H1 (cell line): ENCODE data around the gene CUBN. TPM values are rescaled to one million over a fixed set of nuclear protein-coding genes. Genes with fewer than 3 reads are reported as not detected.

ENCODE experiments used
- CTCF ChIA-PET: fragments of 300-600 bp; sonication (Branson Sonifier 250); formaldehyde crosslinking; loops from one replicate; lab custom pipeline; 2021; ENCODE audit not compliant: partially characterized antibody; lab: Charles Lee
- POLR2A ChIA-PET: fragments of 300-600 bp; sonication (Branson Sonifier 250); formaldehyde crosslinking; loops from one replicate; lab custom pipeline; 2021; ENCODE audit warnings: inconsistent platforms; ENCODE audit not compliant: partially characterized antibody; lab: Charles Lee
- DNase-seq, 2 experiments: peaks; one replicate each; pipeline versions ENCODE4 v3.0.0 to v3.0.0-alpha.2; 2010 to 2022; ENCODE audit warnings: low spot score in 2 of 2, low read depth in 1 of 2, mixed read lengths in 1 of 2
- FAIRE-seq: peaks from 2 replicates; lab custom pipeline; 2011; peaks lifted over from hg19 to GRCh38; lab: Jason Lieb, UNC
- H2AFZ ChIP-seq: 2 replicates; pipeline ENCODE4 v1.8.1; 2012; ENCODE audit warnings: low read length, inconsistent platforms
- H2AK5ac ChIP-seq: 2 replicates; pipeline ENCODE4 v1.6.1; 2013; ENCODE audit warnings: low read depth, low read length
- H2BK120ac ChIP-seq: replicated peaks from 2 replicates; pipeline ENCODE3; 2013; ENCODE audit warnings: low read depth, low read length, inconsistent platforms
- H2BK12ac ChIP-seq: 2 replicates; pipeline ENCODE4 v1.6.1; 2013; ENCODE audit warnings: low read depth, low read length
- H2BK15ac ChIP-seq: 2 replicates; pipeline ENCODE4 v1.6.1; 2013; ENCODE audit warnings: low read length
- H2BK20ac ChIP-seq: 2 replicates; pipeline ENCODE4 v1.6.1; 2013; ENCODE audit warnings: low read length
- H2BK5ac ChIP-seq: 2 replicates; pipeline ENCODE4 v1.6.1; 2013; ENCODE audit warnings: low read depth, low read length
- H3K14ac ChIP-seq: 2 replicates; pipeline ENCODE4 v1.6.1; 2013; ENCODE audit warnings: inconsistent platforms; ENCODE audit not compliant: insufficient read length
- H3K18ac ChIP-seq: 2 replicates; pipeline ENCODE4 v1.6.1; 2013; ENCODE audit warnings: low read length; ENCODE audit errors: extremely low read depth
- H3K23ac ChIP-seq: 2 replicates; pipeline ENCODE4 v1.6.1; 2013; ENCODE audit warnings: inconsistent platforms; ENCODE audit not compliant: insufficient read length
- H3K23me2 ChIP-seq: 2 replicates; pipeline ENCODE4 v1.6.1; 2013; ENCODE audit warnings: low read depth, low read length
- H3K27ac ChIP-seq: 2 replicates; pipeline ENCODE4 v1.6.1; 2011; ENCODE audit warnings: low read depth, low read length, inconsistent platforms
- H3K27me3 ChIP-seq, 4 experiments: replicated peaks in 1 of 4; 1 replicate in 1 of 4; 2 replicates in 3 of 4; pipeline versions ENCODE4 v1.6.1 to v1.8.1; 2011 to 2013; ENCODE audit warnings: low read length in 3 of 4, mild to moderate bottlenecking in 3 of 4, inconsistent platforms in 2 of 4, mixed read lengths in 2 of 4, moderate library complexity in 1 of 4; ENCODE audit not compliant: control insufficient read depth in 3 of 4, insufficient read depth in 3 of 4; ENCODE audit errors: extremely low read depth in 1 of 4
- H3K36me3 ChIP-seq, 4 experiments: 2 replicates each; pipeline versions ENCODE4 v1.6.1 to v1.8.1; 2011 to 2013; ENCODE audit warnings: mild to moderate bottlenecking in 4 of 4, low read length in 3 of 4, moderate library complexity in 2 of 4, control low read depth in 1 of 4, inconsistent platforms in 1 of 4; ENCODE audit not compliant: insufficient read depth in 4 of 4, control insufficient read depth in 2 of 4
- H3K4ac ChIP-seq: replicated peaks from 2 replicates; pipeline ENCODE3; 2013; ENCODE audit warnings: low read length, low read depth, mixed read lengths, inconsistent platforms; ENCODE audit not compliant: insufficient read length
- H3K4me1 ChIP-seq, 4 experiments: replicated peaks in 1 of 4; 1 replicate in 1 of 4; 2 replicates in 3 of 4; pipeline versions ENCODE4 v1.6.1 to v1.8.1; 2011 to 2013; ENCODE audit warnings: low read length in 3 of 4, inconsistent platforms in 2 of 4, mixed read lengths in 1 of 4; ENCODE audit not compliant: insufficient read depth in 4 of 4, control insufficient read depth in 3 of 4
- H3K4me2 ChIP-seq, 2 experiments: 2 replicates each; pipeline versions ENCODE4 v1.6.1 to v1.8.1; 2011 to 2013; ENCODE audit warnings: low read depth in 2 of 2, low read length in 2 of 2, control low read depth in 1 of 2, inconsistent platforms in 1 of 2, mild to moderate bottlenecking in 1 of 2; ENCODE audit not compliant: insufficient read depth in 1 of 2
- H3K4me3 ChIP-seq, 4 experiments: fragments of 200-600, 300-600 bp in 1 of 4; sonication (generic), shearing (Covaris generic), sonication (Bioruptor Twin) in 1 of 4; 2 replicates each; pipeline versions ENCODE4 v1.5.1 to v1.8.1; 2011 to 2016; ENCODE audit warnings: low read length in 4 of 4, low read depth in 3 of 4, control low read depth in 2 of 4, inconsistent platforms in 2 of 4, mild to moderate bottlenecking in 2 of 4, mixed read lengths in 1 of 4, moderate library complexity in 1 of 4; ENCODE audit not compliant: insufficient read depth in 2 of 4; ENCODE audit errors: extremely low read depth in 1 of 4
- H3K56ac ChIP-seq: replicated peaks from 2 replicates; pipeline ENCODE3; 2013; ENCODE audit warnings: low read depth, mild to moderate bottlenecking, mixed read lengths, low read length, inconsistent platforms; ENCODE audit not compliant: insufficient read length
- H3K79me1 ChIP-seq: 2 replicates; pipeline ENCODE4 v1.6.1; 2013; ENCODE audit warnings: low read depth, low read length, control low read depth
- H3K79me2 ChIP-seq, 2 experiments: 2 replicates each; pipeline versions ENCODE4 v1.6.1 to v1.8.1; 2012 to 2013; ENCODE audit warnings: low read length in 2 of 2, mild to moderate bottlenecking in 2 of 2, inconsistent platforms in 1 of 2; ENCODE audit not compliant: insufficient read depth in 2 of 2, control insufficient read depth in 1 of 2
- H3K9ac ChIP-seq, 4 experiments: replicated peaks in 1 of 4; 1 replicate in 1 of 4; 2 replicates in 3 of 4; pipeline versions ENCODE4 v1.6.1 to v1.8.1; 2011 to 2013; ENCODE audit warnings: low read depth in 3 of 4, low read length in 3 of 4, control low read depth in 2 of 4, mild to moderate bottlenecking in 2 of 4, moderate library complexity in 2 of 4, inconsistent platforms in 1 of 4; ENCODE audit errors: extremely low read depth in 1 of 4
- H3K9me3 ChIP-seq, 2 experiments: 2 replicates each; pipeline versions ENCODE4 v1.6.1 to v1.8.1; 2012 to 2013; ENCODE audit warnings: mild to moderate bottlenecking in 2 of 2, moderate library complexity in 2 of 2, control low read depth in 1 of 2, inconsistent platforms in 1 of 2, low read depth in 1 of 2, low read length in 1 of 2, mixed read lengths in 1 of 2; ENCODE audit not compliant: insufficient read depth in 2 of 2
- H4K20me1 ChIP-seq, 2 experiments: replicated peaks in 1 of 2; 2 replicates each; pipeline versions ENCODE3 to v1.8.1; 2011 to 2013; ENCODE audit warnings: inconsistent platforms in 2 of 2, low read length in 2 of 2, mild to moderate bottlenecking in 1 of 2; ENCODE audit not compliant: insufficient read depth in 2 of 2, control insufficient read depth in 1 of 2
- H4K5ac ChIP-seq: 2 replicates; pipeline ENCODE4 v1.6.1; 2013; ENCODE audit warnings: low read length, low read depth, mixed read lengths, inconsistent platforms; ENCODE audit not compliant: insufficient read length
- H4K8ac ChIP-seq: 2 replicates; pipeline ENCODE4 v1.8.0; 2013; ENCODE audit warnings: mild to moderate bottlenecking, moderate library complexity, low read length, inconsistent platforms; ENCODE audit not compliant: insufficient read depth; ENCODE audit errors: extremely low read depth
- H4K91ac ChIP-seq: replicated peaks from 2 replicates; pipeline ENCODE3; 2013; ENCODE audit warnings: low read length, mixed read lengths, inconsistent platforms; ENCODE audit not compliant: insufficient read length
- ASH2L ChIP-seq: fragments of 200-600, 300-600 bp; sonication (generic); IDR thresholded peaks from one replicate; pipeline ENCODE4 v1.7.1; 2017; ENCODE audit warnings: low read length
- CBX5 ChIP-seq: fragments of 300-800, 300-1000 bp; sonication (generic); IDR thresholded peaks from 2 replicates; pipeline ENCODE4 v1.7.1; 2016; ENCODE audit warnings: antibody characterized with exemption, low read length, low read depth
- CHD1 ChIP-seq: IDR thresholded peaks from 2 replicates; pipeline ENCODE4 v1.6.1; 2012; ENCODE audit warnings: low read depth, low read length, improper control_type of control experiment
- HDAC2 ChIP-seq, 2 experiments: fragments of 300-600 bp in 1 of 2; sonication (generic) in 1 of 2; IDR thresholded peaks; 2 replicates each; pipeline ENCODE4 v1.6.1; 2011 to 2012; ENCODE audit warnings: low read depth in 2 of 2, low read length in 2 of 2, mild to moderate bottlenecking in 2 of 2, moderate library complexity in 2 of 2, borderline replicate concordance in 1 of 2, inconsistent platforms in 1 of 2
- KDM1A ChIP-seq: fragments of 200-600, 300-600 bp; sonication (generic); IDR thresholded peaks from 2 replicates; pipeline ENCODE4 v1.7.1; 2016; ENCODE audit warnings: mild to moderate bottlenecking, low read length, borderline replicate concordance
- RAD21 ChIP-seq, 2 experiments: IDR thresholded peaks in 1 of 2; conservative IDR thresholded peaks in 1 of 2; 2 replicates each; pipeline ENCODE4 v1.6.1; 2011; ENCODE audit warnings: low read depth in 2 of 2, low read length in 2 of 2, improper control_type of control experiment in 1 of 2, inconsistent platforms in 1 of 2, mild to moderate bottlenecking in 1 of 2, moderate library complexity in 1 of 2
- RBBP5 ChIP-seq: IDR thresholded peaks from 2 replicates; pipeline ENCODE4 v1.7.1; 2012; ENCODE audit warnings: low read depth, mild to moderate bottlenecking, inconsistent platforms, low read length, moderate library complexity, borderline replicate concordance
- SAP30 ChIP-seq: fragments of 300-600 bp; sonication (generic); IDR thresholded peaks from 2 replicates; pipeline ENCODE4 v1.7.1; 2012; ENCODE audit warnings: low read length, moderate library complexity, mild to moderate bottlenecking, inconsistent platforms; ENCODE audit not compliant: insufficient read depth, insufficient replicate concordance
- SP1 ChIP-seq: IDR thresholded peaks from 2 replicates; pipeline ENCODE4 v1.6.1; 2011; ENCODE audit warnings: low read depth, low read length
- TAF1 ChIP-seq: IDR thresholded peaks from 2 replicates; pipeline ENCODE4 v1.6.1; 2011; ENCODE audit warnings: mild to moderate bottlenecking, low read depth, low read length
- TAF7 ChIP-seq: optimal IDR thresholded peaks from 2 replicates; pipeline ENCODE3; 2011; ENCODE audit warnings: low read depth, mild to moderate bottlenecking, inconsistent platforms, low read length, moderate library complexity, borderline replicate concordance
- TEAD4 ChIP-seq: IDR thresholded peaks from 2 replicates; pipeline ENCODE4 v1.6.1; 2012; ENCODE audit warnings: low read depth, low read length, inconsistent platforms, mixed read lengths
- WGBS, 2 experiments: shearing (Covaris generic) in 1 of 2; methylation state at CpG; one replicate each; pipeline versions ENCODE4 v1.1.6 to v1.1.7; 2013 to 2015; ENCODE audit warnings: low lambda C conversion rate in 2 of 2, mixed read lengths in 2 of 2, inconsistent platforms in 1 of 2, low coverage in 1 of 2, missing lambda C conversion rate in 1 of 2; ENCODE audit not compliant: insufficient replicate concordance in 2 of 2, insufficient coverage in 1 of 2, insufficient read length in 1 of 2; ENCODE audit errors: extremely low coverage in 1 of 2, missing lambda C conversion rate in 1 of 2; 5-methylcytosine and 5-hydroxymethylcytosine counted together
- polyA plus RNA-seq, 7 experiments: library from polyadenylated mRNA; depleted of rRNA in 3 of 7; stranded (reverse) in 5 of 7; unstranded in 2 of 7; fragments of >200 nt in 5 of 7; fragments of 200-250 nt in 2 of 7; gene quantifications; 1 replicate in 5 of 7; 2 replicates in 1 of 7; 4 replicates in 1 of 7; pipeline versions ENCODE4 v1.2.1 to v1.2.3, GENCODE V29; 2011 to 2013; ENCODE audit warnings: missing spikeins in 2 of 7, mixed read lengths in 2 of 7
- total RNA-seq: library from RNA; stranded (reverse); fragmentation: NEBNext Ultra II Directional; extraction: Animal tissue kit (Norgen Biotek cat#: 25700); gene quantifications from 2 replicates; pipeline ENCODE4 v1.2.1, GENCODE V29; 2021

Gene CUBN
- total and polyA plus RNA-seq, 2 of the 8 experiments (the other 6 are each of a cell fraction or from before 2014, with no cell fraction given): 0.04 to 0.08 TPM

DNA sequence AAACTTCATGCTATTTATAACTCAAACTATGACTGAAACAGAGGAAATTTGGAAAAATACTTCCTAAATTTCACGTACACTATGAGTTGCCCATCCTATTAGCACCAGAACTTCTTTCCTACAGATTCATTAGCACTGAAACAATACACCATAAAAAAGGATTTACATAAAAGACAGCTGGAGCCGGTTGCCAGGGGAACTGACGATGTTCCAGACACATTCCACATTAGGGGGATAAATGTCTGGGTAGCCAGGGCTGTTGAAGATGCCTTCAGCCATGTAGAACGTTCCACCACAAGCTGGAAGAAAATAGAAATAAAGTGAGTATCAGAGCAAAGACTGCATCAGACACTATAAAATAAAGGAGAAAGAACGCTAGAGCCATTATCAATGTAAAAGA is 182.5 kb downstream of the CUBN start:
- ChIA-PET POLR2A (no interaction called here), CTCF (interaction anchor here (1.0 kb wide), 1 partner anchor 9 kb away, joined by 3 read pairs; no protein-coding TSS in a partner anchor)
- H3K4me2 ChIP-seq: no peak overlapping the region
- no peak overlapping the region for H2BK120ac ChIP-seq
- no peak overlapping the region for H2AFZ ChIP-seq
- no peak overlapping the region for H3K4ac ChIP-seq
- no peak overlapping the region for H3K9ac ChIP-seq
- no peak overlapping the region for H3K18ac ChIP-seq
- DNase-seq: no peak
- H4K8ac ChIP-seq: no peak overlapping the region
- H2BK5ac ChIP-seq: no peak overlapping the region
- H2BK20ac ChIP-seq: no peak overlapping the region; the same call in 1 of the 2 replicates
- H4K91ac ChIP-seq: no peak overlapping the region
- H3K14ac ChIP-seq: no peak overlapping the region
- no peaks in the 10 kb centered on the region for H4K20me1 ChIP-seq
- no peak for FAIRE-seq
- WGBS, 2 experiments: 89% methylated on average over 5 of the region's 5 CpGs; no CpG with 5 or more reads in 1 of the 2 experiments
- H3K27me3 ChIP-seq: peaks cover 0 to 2% (median 0%) of the 10 kb centered on the region in 4 experiments; a peak in 1 of 7 replicates
- H2BK12ac ChIP-seq: no peak overlapping the region
- no peak overlapping the region for H3K4me3 ChIP-seq
- H3K56ac ChIP-seq: no peak overlapping the region
- no peaks in the 10 kb centered on the region for H3K36me3 ChIP-seq
- no peak overlapping the region for H3K27ac ChIP-seq
- H3K79me2 ChIP-seq: no peaks in the 10 kb centered on the region
- peaks cover 2% of the 10 kb centered on the region; the same call in 1 of the 2 replicates for H3K23me2 ChIP-seq
- H3K79me1 ChIP-seq: no peaks in the 10 kb centered on the region
- no peak overlapping the region for H4K5ac ChIP-seq
- no peak overlapping the region for H2BK15ac ChIP-seq
- H3K4me1 ChIP-seq: peaks cover 2 to 11% (median 3%) of the 10 kb centered on the region in 4 experiments; a peak in 4 of 7 replicates
- no peaks in the 10 kb centered on the region for H3K9me3 ChIP-seq
- no peak for TF ChIP-seq SAP30
- TF ChIP-seq HDAC2 (IDR thresholded peaks at IDR 0.05; ENCODE audit: borderline replicate concordance in 1 of 2, low read depth in 2 of 2, low read length in 2 of 2): no peak
- TF ChIP-seq ASH2L: no peak
- no peak for TF ChIP-seq SP1
- TF ChIP-seq TAF1: no peak
- no peak for TF ChIP-seq TAF7
- no peak for TF ChIP-seq RBBP5
- no peak for TF ChIP-seq CBX5
- TF ChIP-seq KDM1A: no peak
- TF ChIP-seq CHD1: no peak
- TF ChIP-seq TEAD4: no peak
- TF ChIP-seq RAD21 (IDR thresholded peaks at IDR 0.05 in 1 of 2, conservative IDR thresholded peaks at IDR 0.05 in 1 of 2; ENCODE audit: low read depth in 2 of 2, low read length in 2 of 2): no peak
- no peak overlapping the region for H2AK5ac ChIP-seq
- H3K23ac ChIP-seq: no peak overlapping the region
